ENCODE results near the gene CELA3B.
"Not testable (repeated sequence)": the region's sequence is repeated elsewhere in the genome, so short reads cannot be mapped to it uniquely, and the experiment has no call there.

The CELA3B gene

DNA sequence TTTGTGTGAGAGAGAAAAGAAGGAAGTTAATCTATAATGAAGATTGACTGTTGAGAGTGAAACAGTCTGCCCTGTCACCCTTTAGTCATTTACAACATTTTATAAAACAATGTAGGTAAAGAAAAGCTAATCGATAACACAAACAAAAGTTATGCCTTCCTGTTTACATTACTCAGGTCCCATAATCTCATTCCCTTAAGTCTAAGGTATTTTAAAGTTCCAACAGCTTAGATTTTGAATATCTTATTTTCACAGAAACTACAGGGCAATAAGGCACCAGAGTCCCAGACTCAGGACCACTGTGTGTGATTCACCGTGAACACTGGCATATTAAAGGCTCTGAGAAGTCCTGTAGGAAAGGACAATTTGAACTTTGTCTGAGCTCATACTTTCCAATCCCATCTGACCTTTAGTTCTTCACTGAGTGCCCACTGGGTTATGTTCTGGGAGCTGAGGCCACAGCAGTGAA is 3.8 kb upstream of the CELA3B start:
- not testable (repeated sequence) for DNase-seq (ENCODE audit: extremely low spot score, insufficient read length, low read depth); FAIRE-seq

DNA sequence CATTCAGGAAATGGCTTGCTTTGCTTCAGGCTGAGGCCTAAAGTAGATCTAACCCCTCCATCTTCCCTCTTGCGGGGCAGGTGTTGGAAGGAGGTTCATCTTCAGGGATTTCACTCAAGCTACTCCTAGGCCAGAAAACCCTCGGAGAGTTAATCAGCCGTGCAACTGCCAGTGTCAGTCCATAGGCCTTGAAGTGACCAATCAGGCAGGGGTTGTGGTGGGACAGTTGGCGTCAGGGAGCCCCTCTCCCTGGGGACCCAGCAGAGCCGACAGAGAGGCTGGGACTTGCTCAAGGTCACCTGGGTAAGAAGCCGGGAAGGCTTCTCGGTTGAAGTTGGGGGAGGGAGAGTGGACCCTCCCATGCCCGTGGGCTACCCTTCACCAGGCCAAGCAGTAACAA is 2.9 kb upstream of the CELA3B start:
- not testable (repeated sequence) for FAIRE-seq; DNase-seq (ENCODE audit: extremely low spot score, insufficient read length, low read depth)

DNA sequence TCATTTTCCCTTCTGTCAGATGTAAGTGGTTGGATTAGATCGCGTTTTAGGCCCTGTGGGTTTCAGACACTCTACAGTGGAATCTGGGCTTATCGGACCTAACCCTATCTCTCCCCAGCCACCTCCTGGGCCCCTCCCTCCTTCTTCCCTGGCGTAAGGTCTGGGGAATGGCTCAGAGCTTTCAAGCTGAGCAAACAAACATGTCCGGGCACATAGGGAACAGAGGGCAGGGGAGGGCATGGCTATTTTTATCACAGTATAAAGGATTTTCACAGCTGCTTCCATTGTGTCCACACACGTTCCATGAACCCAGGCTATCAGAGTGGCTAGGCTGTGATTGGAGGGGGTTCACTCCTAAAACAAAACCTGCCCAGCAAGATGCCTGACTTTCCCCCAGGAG is 2.1 kb upstream of the CELA3B start:
- not testable (repeated sequence) for DNase-seq (ENCODE audit: extremely low spot score, insufficient read length, low read depth); FAIRE-seq

DNA sequence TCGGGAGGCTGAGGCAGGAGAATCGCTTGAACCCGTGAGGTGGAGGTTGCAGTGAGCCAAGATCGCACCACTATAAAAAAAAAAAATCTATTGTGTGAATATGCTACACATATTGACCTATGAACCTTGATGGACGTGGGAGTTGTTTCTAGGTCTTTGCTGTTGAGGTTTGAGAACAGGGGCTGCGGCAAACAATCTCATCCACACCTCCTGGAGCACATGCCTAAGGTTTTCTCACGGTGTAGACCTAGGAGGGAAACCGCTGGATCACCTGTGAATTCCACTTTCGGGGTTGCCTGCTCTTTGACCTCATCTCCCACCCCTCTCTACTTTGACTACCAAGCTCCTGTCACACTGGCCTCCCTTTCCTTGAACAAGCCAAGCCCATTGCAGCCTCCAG is 1.5 kb upstream of the CELA3B start:
- not testable (repeated sequence) for DNase-seq (ENCODE audit: extremely low spot score, insufficient read length, low read depth); FAIRE-seq

DNA sequence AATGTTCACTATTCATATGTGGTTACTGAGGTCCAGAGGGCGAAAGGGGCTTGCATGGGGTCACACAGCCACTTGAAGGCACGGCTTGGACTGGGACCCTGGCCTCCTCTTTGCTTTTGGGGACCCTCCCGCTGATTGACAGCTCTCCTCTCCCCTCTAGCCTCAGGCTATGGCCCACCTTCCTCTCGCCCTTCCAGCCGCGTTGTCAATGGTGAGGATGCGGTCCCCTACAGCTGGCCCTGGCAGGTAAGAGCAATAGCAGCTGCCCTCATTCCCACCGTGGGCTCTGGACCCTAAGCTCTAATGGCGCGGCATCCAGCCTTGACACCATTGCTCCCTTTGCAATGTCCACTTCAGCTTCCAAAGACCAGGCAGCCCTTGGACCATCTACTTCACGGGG is 1.4 kb downstream of the CELA3B start:
- not testable (repeated sequence) for DNase-seq (ENCODE audit: extremely low spot score, insufficient read length, low read depth); FAIRE-seq

DNA sequence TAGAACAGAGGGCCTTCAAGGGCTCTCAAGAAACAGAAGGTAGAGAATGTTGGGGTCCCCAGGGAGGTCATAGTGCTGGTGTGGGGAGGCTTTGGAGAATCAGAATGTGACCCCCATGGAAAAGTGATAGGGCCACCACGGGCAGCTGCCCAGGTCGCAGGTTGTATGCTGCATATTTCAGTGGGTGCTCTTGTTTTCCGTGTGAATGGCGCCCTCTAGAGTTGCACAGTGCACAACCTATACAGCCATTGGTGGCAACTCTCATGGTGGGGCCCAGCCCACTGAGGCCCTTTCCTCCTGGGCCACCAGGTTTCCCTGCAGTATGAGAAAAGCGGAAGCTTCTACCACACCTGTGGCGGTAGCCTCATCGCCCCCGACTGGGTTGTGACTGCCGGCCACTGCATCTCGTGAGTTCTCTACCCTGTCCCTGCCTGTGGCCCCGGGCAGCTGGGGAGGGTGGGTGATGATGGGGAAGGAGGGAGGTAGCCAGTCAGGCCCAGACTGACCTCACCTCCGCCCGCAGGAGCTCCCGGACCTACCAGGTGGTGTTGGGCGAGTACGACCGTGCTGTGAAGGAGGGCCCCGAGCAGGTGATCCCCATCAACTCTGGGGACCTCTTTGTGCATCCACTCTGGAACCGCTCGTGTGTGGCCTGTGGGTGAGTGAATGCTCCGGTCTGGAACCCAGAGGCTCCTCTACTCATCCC is 3.8 kb downstream of the CELA3B start:
- DNase-seq (ENCODE audit: extremely low spot score, insufficient read length, low read depth); FAIRE-seq: not testable (repeated sequence)

DNA sequence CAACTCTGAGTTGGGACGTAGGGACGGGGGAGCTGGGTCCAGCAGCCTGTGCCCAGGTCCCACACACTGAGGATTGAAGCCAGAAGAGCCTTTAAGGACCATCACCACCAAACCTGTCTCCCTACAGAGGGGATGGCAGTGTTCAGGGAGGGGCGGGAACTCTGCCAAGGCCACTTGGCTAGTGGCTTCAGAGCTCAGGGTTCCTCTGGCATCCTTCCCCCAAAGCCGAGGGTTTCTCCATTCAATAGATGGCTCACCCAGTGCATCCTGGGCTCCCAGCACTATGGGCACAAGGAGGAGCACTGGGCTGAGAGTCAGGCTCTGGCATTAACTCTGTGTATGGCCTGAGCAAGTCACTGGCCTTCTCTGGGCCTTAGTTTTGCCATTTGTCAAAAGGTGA is 4.4 kb downstream of the CELA3B start:
- not testable (repeated sequence) for FAIRE-seq; DNase-seq (ENCODE audit: extremely low spot score, insufficient read length, low read depth)

DNA sequence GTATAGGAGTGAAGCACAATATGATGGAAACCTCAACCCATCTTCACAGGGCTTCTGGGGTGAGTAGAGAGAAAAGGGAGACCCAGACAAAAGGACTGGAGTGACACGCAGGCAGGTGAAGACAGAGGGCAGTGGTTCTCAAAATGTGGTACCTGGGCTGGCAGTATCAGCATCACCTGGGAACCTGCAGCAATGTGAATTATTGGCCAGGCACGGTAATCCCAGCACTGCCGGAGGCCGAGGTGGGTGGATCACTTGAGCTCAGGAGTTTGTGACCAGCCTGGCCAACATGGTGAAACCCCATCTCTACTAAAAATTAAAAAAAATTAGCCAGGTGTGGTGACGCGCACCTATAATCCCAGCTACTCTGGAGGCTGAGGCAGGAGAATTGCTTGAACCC is 5.3 kb downstream of the CELA3B start:
- DNase-seq (ENCODE audit: extremely low spot score, insufficient read length, low read depth); FAIRE-seq: not testable (repeated sequence)

DNA sequence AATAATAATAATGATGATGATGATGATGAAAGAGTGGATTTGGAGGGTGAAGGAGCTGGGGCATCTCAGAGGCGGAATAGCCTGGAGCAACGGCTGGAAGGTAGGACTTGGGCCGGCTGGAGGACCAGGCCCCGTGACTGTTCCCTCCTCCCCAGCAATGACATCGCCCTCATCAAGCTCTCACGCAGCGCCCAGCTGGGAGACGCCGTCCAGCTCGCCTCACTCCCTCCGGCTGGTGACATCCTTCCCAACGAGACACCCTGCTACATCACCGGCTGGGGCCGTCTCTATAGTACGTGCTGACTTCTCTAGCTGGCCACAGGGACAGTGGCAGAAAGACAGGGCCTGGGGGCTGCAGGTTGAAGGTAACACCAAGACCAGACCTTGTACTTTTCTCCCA is 6.7 kb downstream of the CELA3B start:
- DNase-seq (ENCODE audit: extremely low spot score, insufficient read length, low read depth); FAIRE-seq: not testable (repeated sequence)

DNA sequence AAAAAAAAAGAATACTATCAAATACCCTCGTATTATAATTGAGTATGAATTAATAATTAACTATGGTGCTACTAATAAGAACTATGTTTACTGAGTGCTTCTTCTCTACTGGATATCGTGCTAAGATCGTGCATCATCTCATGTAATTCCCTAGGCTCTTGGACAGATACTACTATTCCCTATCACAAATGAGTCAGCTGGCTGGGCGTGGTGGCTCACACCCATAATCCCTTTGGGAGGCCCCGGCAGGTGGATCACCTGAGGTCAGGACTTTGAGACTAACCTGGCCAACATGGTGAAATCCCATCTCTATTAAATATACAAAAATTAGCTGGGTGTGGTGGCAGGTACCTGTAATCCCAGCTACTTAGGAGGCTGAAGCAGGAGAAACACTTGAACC is 9.1 kb downstream of the CELA3B start:
- DNase-seq (ENCODE audit: extremely low spot score, insufficient read length, low read depth); FAIRE-seq: not testable (repeated sequence)

DNA sequence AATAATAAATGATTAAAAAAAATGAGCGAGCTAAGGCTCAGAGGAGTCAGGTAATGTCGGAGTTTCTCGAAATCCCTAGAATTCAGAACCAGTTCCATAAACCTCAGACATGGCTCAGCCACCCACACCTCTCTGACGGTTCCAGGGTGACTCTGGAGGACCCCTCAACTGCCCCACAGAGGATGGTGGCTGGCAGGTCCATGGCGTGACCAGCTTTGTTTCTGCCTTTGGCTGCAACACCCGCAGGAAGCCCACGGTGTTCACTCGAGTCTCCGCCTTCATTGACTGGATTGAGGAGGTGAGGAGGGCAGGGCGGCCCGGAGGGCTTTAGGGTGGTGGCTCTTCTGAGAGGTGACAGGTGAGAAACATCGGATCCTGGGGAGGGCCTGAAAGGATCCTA is 9.6 kb downstream of the CELA3B start:
- not testable (repeated sequence) for FAIRE-seq; DNase-seq (ENCODE audit: extremely low spot score, insufficient read length, low read depth)

DNA sequence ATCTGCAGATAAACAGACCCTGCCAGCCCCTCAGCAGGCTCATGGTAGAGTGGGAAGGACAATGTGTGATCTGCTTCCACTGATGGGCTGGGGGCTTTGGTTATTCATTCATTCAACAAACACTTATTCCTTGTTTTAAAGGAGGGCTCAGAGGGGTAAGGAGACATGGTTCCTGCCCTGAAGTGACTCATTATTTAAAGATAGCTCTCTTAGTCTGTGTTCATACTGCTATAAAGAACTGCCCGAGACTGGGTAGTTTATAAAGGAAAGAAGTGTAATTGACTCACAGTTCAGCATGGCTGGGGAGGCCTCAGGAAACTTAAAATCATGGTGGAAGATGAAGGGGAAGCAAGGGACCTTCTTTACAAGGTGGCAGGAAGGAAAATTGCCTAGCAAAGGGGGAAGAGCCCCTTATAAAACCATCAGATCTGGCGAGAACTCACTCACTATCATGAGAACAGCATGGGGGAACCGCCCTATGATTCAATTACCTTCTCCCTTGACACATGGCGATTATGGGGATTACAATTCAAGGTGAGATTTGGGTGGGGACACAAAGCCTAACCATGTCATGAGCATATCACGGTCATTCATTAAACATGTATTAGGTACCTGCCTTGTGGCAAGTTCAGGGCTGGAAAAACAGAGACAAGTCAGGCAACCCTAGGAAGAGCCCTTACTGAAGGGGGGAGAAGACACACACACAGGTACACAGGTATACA is 13.0 kb downstream of the CELA3B start:
- not testable (repeated sequence) for FAIRE-seq; DNase-seq (ENCODE audit: extremely low spot score, insufficient read length, low read depth)

DNA sequence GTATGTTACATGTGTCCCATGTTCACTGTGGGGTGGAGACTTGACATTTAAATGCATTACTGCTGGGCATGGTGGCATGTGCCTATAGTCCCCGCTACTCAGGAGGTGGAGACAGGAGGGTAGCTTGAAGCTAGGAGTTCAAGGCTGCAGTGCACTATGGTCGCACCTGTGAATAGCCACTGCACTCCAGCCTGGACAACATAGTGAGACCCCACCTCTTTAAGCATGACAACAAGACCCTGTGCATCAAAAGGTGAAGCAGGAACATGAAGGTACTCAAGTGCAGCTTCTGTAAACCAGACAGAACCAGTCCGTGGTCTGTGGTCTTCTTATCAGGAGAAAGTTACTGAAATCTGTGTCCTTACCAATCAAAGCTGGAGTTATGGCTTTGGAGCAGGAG is 15.4 kb downstream of the CELA3B start:
- not testable (repeated sequence) for FAIRE-seq; DNase-seq (ENCODE audit: extremely low spot score, insufficient read length, low read depth)

DNA sequence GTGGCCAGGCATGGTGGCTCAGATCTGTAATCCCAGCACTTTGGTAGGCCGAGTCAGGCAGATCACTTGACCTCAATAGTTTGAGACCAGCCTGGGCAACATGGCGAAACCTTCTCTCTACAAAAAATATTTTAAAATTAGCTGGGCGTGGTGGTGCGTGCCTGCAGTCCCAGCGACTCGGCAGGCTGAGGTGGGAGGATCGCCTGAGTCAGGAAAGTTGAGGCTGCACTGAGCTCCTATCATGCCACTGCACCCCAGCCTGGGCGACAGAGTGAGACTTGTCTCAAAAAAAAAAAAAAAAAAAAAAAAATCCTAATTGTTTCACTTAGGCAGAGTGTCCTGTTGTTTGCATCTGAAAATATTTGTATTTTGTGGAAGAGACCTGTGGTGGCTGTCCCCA is 17.9 kb downstream of the CELA3B start:
- DNase-seq (ENCODE audit: extremely low spot score, insufficient read length, low read depth); FAIRE-seq: not testable (repeated sequence)

DNA sequence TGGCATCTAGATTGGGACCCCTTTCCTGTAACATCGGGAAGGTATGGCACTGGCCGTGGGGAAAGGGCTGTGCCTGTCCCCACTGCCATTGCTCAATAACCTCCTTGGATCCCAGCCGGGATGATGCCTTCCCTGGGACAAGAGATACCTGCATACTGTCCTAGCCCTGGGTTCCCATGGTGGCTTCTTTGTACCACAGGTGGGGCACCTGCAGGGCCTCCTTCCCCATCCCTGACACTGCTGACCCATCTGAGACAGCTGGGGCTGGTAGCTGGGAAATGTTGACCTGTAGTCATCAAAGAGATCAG is 19.8 kb downstream of the CELA3B start:
- FAIRE-seq; DNase-seq (ENCODE audit: extremely low spot score, insufficient read length, low read depth): not testable (repeated sequence)

DNA sequence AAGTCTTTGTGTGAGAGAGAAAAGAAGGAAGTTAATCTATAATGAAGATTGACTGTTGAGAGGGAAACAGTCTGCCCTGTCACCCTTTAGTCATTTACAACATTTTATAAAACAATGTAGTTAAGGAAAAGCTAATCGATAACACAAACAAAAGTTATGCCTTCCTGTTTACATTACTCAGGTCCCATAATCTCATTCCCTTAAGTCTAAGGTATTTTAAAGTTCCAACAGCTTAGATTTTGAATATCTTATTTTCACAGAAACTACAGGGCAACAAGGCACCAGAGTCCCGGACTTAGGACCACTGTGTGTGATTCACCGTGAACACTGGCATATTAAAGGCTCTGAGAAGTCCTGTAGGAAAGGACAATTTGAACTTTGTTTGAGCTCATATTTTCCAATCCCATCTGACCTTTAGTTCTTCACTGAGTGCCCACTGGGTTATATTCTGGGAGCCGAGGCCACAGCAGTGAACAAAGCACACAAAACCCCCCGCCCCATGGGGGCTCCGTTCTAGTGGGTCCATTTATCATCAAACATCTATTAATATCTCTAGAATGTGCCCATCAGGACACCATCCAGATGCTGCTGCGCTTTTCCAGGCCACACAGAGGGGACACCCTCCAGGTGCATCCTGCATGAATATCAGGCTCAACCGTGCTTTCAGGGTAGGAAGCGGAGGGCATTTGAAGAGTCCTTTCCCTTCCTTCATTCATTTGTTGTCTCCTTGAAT is 21.2 kb downstream of the CELA3B start:
- FAIRE-seq = not testable (repeated sequence)

DNA sequence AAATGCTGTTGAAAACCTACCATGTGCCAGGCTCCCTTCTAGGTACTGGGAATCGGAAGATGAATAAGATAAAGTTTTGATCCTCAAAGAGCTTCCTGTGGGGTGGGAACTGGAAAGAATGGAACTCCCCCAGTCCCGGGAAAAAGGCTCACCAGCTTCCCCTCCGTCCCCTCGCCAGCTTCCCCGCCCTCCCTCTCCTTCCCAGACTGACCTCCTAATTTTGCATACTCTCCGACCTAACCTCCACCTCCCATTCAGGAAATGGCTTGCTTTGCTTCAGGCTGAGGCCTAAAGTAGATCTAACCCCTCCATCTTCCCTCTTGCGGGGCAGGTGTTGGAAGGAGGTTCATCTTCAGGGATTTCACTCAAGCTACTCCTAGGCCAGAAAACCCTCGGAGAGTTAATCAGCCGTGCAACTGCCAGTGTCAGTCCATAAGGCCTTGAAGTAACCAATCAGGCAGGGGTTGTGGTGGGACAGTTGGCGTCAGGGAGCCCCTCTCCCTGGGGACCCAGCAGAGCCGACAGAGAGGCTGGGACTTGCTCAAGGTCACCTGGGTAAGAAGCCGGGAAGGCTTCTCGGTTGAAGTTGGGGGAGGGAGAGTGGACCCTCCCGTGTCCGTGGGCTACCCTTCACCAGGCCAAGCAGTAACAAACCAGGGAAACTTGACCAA is 21.9 kb downstream of the CELA3B start:
- not testable (repeated sequence) for FAIRE-seq; DNase-seq (ENCODE audit: extremely low spot score, insufficient read length, low read depth)

More for the DNA sequence above, 21.2 kb downstream of the CELA3B start:
- not testable (repeated sequence) for DNase-seq (ENCODE audit: extremely low spot score, insufficient read length, low read depth)

DNA sequence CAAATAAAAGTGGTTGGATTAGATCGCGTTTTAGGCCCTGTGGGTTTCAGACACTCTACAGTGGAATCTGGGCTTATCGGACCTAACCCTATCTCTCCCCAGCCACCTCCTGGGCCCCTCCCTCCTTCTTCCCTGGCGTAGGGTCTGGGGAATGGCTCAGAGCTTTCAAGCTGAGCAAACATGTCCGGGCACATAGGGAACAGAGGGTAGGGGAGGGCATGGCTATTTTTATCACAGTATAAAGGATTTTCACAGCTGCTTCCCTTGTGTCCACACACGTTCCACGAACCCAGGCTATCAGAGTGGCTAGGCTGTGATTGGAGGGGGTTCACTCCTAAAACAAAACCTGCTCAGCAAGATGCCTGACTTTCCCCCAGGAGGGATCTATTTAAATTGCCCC is 22.8 kb downstream of the CELA3B start:
- not testable (repeated sequence) for DNase-seq (ENCODE audit: extremely low spot score, insufficient read length, low read depth); FAIRE-seq

DNA sequence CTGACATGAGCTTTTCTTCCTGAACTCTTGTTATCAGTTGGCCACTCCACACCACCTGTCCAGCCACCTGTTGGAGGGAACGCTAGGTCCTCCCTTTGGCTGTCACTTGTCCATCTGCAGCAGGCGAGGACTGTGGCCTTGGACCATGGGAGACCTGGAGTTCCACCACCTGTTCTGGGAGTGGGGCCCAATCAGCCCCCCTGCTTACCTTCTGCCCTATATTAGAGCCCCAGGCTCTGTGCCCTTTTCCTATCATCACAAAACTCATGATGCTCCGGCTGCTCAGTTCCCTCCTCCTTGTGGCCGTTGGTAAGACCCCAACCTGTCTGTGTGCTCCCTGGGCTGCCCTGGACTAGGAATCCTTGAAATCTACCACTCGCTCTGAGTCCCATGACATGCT is 24.6 kb downstream of the CELA3B start, which contains the start of gene CELA3A:
Gene CELA3A, plus strand, starts transcription at position 249 of the 400 bp plus-strand sequence. Its CDS starts 18 bp downstream, at position 267.
- DNase-seq (ENCODE audit: extremely low spot score, insufficient read length, low read depth) (no peak), FAIRE-seq (no peak)

DNA sequence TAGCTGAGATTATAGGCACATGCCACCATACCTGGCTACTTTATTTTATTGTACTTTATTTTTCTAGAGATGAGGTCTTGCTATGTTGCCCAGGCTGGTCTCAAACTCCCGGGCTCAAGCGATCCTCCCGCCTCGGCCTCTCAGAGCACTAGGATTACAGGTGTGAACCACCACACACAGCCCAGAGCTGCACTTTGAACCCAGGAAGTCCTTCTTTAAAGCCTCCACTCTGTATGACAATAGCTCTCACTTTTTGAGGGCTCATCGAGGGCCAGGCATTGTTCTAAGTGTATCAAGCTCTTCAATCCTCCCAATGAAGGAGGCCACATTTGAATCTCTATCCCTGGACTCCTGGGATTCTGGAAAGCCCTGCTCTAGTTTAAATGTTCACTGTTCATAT is 25.6 kb downstream of the CELA3B start:
- not testable (repeated sequence) for FAIRE-seq; DNase-seq (ENCODE audit: extremely low spot score, insufficient read length, low read depth)
